ENCODE data around the gene VAV1. TPM values are rescaled to one million over a fixed set of nuclear protein-coding genes. Genes with fewer than 3 reads are reported as not detected.

Gene VAV1
- total RNA-seq, 1 experiment from 2014 or later: 0.83 TPM

GRCh38 chr19:6760606-6761005 is 11.9 kb upstream of the VAV1 start:
- POLR2A ChIA-PET: interaction anchor here (1.7 kb wide), 1 partner anchor 23 kb away, joined by 5 read pairs; the partner anchor contains the start of gene GPR108

GRCh38 chr19:6761053-6761676 is 11.3 kb upstream of the VAV1 start:
- peaks cover 10% of the 10 kb centered on the region for H3K4me1 Mint-ChIP-seq
- no peak for ATAC-seq
- H3K4me3 Mint-ChIP-seq: no peak overlapping the region
- ChIA-PET POLR2A (interaction anchor here (0.5 to 1.7 kb wide), 2 partner anchors 23 to 847 kb away, joined by 3 to 5 read pairs; partner anchors contain the start of gene GPR108), CTCF (interaction anchor here (1.2 to 1.4 kb wide), 2 partner anchors 23 to 102 kb away, joined by 3 read pairs; no protein-coding TSS in a partner anchor)
- H3K9me3 Mint-ChIP-seq: peaks cover 4% of the 10 kb centered on the region; the same call in 1 of the 2 replicates
- H3K27me3 Mint-ChIP-seq (ENCODE audit: low read depth): no peaks in the 10 kb centered on the region
- no peak overlapping the region for H3K27ac Mint-ChIP-seq
- DNase-seq (ENCODE audit: low spot score): no peak
- H3K36me3 Mint-ChIP-seq: peaks cover 19% of the 10 kb centered on the region
- TF ChIP-seq NFYB (CRISPR knock-in tag; conservative IDR thresholded peaks at IDR 0.05; ENCODE audit: low read depth): peak; percentile 53; the same call in 1 of the 2 replicates
- TF ChIP-seq USF1 (CRISPR knock-in tag; IDR thresholded peaks at IDR 0.05): peak; percentile 87
- no peak for TF ChIP-seq HMGXB4 (CRISPR knock-in tag; IDR thresholded peaks at IDR 0.05)
- no peak for TF ChIP-seq TP53 (CRISPR knock-in tag; IDR thresholded peaks at IDR 0.05)
- TF ChIP-seq GTF2I (CRISPR knock-in tag; conservative IDR thresholded peaks at IDR 0.05): no peak
- no peak for TF ChIP-seq PRRX2 (CRISPR knock-in tag; IDR thresholded peaks at IDR 0.05)
- TF ChIP-seq NFATC4 (CRISPR knock-in tag; IDR thresholded peaks at IDR 0.05): no peak
- TF ChIP-seq GRHL2 (CRISPR knock-in tag; IDR thresholded peaks at IDR 0.05; ENCODE audit: insufficient replicate concordance, severe bottlenecking): no peak
- no peak for TF ChIP-seq TEAD1 (CRISPR knock-in tag; IDR thresholded peaks at IDR 0.05)

More at GRCh38 chr19:6760606-6761005, 11.9 kb upstream of the VAV1 start:
- H3K9me3 Mint-ChIP-seq: peaks cover 4% of the 10 kb centered on the region; the same call in 1 of the 2 replicates
- H3K36me3 Mint-ChIP-seq: peaks cover 19% of the 10 kb centered on the region
- CTCF ChIA-PET: interaction anchor here (1.2 to 1.4 kb wide), 2 partner anchors 22 to 103 kb away, joined by 3 read pairs; no protein-coding TSS in a partner anchor
- ATAC-seq (no peak), DNase-seq (ENCODE audit: low spot score) (no peak)
- no peak for TF ChIP-seq ATF6 (CRISPR knock-in tag; IDR thresholded peaks at IDR 0.05)
- TF ChIP-seq HMGXB4 (CRISPR knock-in tag; IDR thresholded peaks at IDR 0.05): no peak
- TF ChIP-seq ZBTB43 (CRISPR knock-in tag; IDR thresholded peaks at IDR 0.05): no peak
- no peak for TF ChIP-seq MYBL2 (CRISPR knock-in tag; IDR thresholded peaks at IDR 0.05)
- no peak for TF ChIP-seq ZNF281 (CRISPR knock-in tag; IDR thresholded peaks at IDR 0.05)
- no peak for TF ChIP-seq ZBTB21 (CRISPR knock-in tag; IDR thresholded peaks at IDR 0.05; ENCODE audit: borderline replicate concordance)
- TF ChIP-seq JAZF1 (CRISPR knock-in tag; IDR thresholded peaks at IDR 0.05): no peak
- no peak for TF ChIP-seq ESRRA (CRISPR knock-in tag; IDR thresholded peaks at IDR 0.05; ENCODE audit: borderline replicate concordance)
- peaks cover 5% of the 10 kb centered on the region for H3K4me1 Mint-ChIP-seq
- H3K27me3 Mint-ChIP-seq (ENCODE audit: low read depth): no peaks in the 10 kb centered on the region
- H3K27ac Mint-ChIP-seq: no peak overlapping the region
- H3K4me3 Mint-ChIP-seq: no peak overlapping the region
